ENCODE results near the gene SRM. TPM values are rescaled to one million over a fixed set of nuclear protein-coding genes. Genes with fewer than 3 reads are reported as not detected.

The SRM gene
- total and polyA plus RNA-seq, 12 donors = 35.4 to 158 (median 51.5) TPM

DNA sequence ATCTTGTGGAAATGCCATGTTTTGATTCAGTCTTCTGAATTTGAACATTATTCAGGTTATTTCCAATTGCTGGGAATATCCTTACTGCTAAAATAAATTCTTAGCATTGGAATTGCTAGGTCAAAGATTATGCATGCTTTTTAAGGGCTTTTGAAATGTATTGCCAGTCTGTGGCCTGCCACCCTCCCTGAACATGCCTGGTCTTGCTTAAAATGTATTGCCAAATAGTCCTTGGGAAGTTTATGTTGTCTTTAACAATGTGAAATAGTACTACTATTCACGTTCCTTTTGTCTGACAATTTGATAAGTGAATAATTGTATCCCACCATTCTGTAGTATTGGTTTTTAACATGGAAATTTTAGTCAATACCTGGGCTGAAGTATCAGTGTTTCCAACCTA, 33.8 kb downstream of the SRM start:
- intact Hi-C loops (cut with DNase I) = loop anchor here in 1 of 10 donors (10.0 kb wide), 1 partner anchor 69 kb away; the partner anchor contains the start of gene EXOSC10
- DNase-seq (no peak), ATAC-seq (no peak)
- TF ChIP-seq, protein P1, sequence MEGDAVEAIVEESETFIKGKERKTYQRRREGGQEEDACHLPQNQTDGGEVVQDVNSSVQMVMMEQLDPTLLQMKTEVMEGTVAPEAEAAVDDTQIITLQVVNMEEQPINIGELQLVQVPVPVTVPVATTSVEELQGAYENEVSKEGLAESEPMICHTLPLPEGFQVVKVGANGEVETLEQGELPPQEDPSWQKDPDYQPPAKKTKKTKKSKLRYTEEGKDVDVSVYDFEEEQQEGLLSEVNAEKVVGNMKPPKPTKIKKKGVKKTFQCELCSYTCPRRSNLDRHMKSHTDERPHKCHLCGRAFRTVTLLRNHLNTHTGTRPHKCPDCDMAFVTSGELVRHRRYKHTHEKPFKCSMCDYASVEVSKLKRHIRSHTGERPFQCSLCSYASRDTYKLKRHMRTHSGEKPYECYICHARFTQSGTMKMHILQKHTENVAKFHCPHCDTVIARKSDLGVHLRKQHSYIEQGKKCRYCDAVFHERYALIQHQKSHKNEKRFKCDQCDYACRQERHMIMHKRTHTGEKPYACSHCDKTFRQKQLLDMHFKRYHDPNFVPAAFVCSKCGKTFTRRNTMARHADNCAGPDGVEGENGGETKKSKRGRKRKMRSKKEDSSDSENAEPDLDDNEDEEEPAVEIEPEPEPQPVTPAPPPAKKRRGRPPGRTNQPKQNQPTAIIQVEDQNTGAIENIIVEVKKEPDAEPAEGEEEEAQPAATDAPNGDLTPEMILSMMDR (IDR thresholded peaks at IDR 0.05) = no peak
- Histone ChIP-seq H3K27me3 (no peaks in the 10 kb centered on the region), H3K4me3 (no peak overlapping the region), H3K27ac (no peak overlapping the region), H3K9me3 (no peaks in the 10 kb centered on the region), H3K4me1 (no peaks in the 10 kb centered on the region), H3K36me3 (peaks cover 6 to 99% (median 51%) of the 10 kb centered on the region in 9 donors)
- 76 to 78% methylated on average over 1 of the region's 1 CpG for WGBS, 2 donors

DNA sequence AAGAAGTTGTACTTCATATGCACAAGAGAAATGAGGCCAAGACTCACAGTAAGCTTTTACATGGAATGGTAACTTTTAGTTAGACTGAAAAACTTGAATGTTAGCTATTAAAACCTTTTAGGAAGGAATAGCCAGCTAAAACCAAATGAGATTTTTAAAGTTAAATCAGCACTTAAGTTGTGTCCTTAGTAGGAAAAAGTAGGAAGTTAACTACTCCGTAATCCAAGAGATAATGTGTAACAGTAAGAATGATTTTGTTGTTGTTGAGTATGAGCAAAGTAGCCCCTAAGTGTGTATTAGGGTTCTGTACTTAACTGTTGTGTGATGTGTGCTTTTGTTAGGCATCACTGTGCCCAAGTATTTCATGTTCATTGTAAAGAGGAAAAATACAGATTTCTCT, 34.2 kb downstream of the SRM start:
- Histone ChIP-seq H3K9me3 (no peaks in the 10 kb centered on the region), H3K36me3 (peaks cover 6 to 99% (median 54%) of the 10 kb centered on the region in 9 donors), H3K27me3 (no peaks in the 10 kb centered on the region), H3K27ac (no peak overlapping the region), H3K4me3 (no peak overlapping the region), H3K4me1 (no peaks in the 10 kb centered on the region)
- ATAC-seq = no peak
- TF ChIP-seq, protein P1 (IDR thresholded peaks at IDR 0.05) = no peak
- 91 to 93% methylated on average over 1 of the region's 1 CpG for WGBS, 2 donors
- intact Hi-C loops (cut with DNase I) = loop anchor here in 1 of 10 donors (10.0 kb wide), 1 partner anchor 69 kb away; the partner anchor contains the start of gene EXOSC10
- no peak for DNase-seq

DNA sequence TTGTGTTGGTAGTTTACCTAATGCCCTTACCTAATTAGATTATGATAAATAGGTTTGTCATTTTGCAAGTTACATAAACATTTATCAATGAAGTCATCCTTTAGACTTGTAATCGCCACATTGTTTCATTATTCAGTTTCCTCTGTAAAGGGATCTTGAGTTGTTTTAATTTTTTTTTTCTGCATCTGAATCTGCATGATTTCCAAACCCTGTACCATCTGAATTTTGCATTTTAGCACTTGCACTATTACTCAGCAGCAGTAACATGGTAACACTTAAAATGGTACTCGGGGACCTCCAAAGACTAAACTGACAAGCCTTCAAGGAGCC, 35.0 kb downstream of the SRM start:
- H3K9me3 ChIP-seq = no peaks in the 10 kb centered on the region
- DNase-seq (no peak), ATAC-seq (no peak)
- H3K4me1 ChIP-seq = no peaks in the 10 kb centered on the region
- intact Hi-C loops (cut with DNase I) = loop anchor here in 1 of 10 donors (10.0 kb wide), 1 partner anchor 70 kb away; the partner anchor contains the start of gene EXOSC10
- TF ChIP-seq, protein P1 (IDR thresholded peaks at IDR 0.05) = no peak
- no peak overlapping the region for H3K27ac ChIP-seq
- H3K4me3 ChIP-seq = no peak overlapping the region
- no peaks in the 10 kb centered on the region for H3K27me3 ChIP-seq
- WGBS, 2 donors = 85 to 88% methylated on average over 2 of the region's 2 CpGs
- peaks cover 6 to 99% (median 52%) of the 10 kb centered on the region in 9 donors for H3K36me3 ChIP-seq

DNA sequence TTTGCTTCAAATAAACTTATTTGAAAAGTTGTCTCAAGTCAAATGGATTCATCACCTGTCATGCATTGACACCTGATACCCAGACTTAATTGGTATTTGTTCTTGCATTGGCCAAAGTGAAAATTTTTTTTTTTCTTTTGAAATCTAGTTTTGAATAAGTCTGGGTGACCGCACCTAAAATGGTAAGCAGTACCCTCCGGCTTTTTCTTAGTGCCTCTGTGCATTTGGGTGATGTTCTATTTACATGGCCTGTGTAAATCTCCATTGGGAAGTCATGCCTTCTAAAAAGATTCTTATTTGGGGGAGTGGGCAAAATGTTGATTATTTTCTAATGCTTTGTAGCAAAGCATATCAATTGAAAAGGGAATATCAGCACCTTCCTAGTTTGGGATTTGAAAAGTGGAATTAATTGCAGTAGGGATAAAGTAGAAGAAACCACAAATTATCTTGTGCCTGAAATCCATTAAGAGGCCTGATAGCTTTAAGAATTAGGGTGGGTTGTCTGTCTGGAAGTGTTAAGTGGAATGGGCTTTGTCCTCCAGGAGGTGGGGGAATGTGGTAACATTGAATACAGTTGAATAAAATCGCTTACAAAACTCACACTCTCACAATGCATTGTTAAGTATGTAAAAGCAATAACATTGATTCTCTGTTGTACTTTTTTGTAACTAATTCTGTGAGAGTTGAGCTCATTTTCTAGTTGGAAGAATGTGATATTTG, 35.5 kb downstream of the SRM start:
- Histone ChIP-seq H3K27ac (no peak overlapping the region), H3K4me1 (peaks cover 0 to under 1% (median 0%) of the 10 kb centered on the region in 9 donors), H3K27me3 (no peaks in the 10 kb centered on the region), H3K36me3 (peaks cover 6 to 99% (median 55%) of the 10 kb centered on the region in 9 donors), H3K9me3 (no peaks in the 10 kb centered on the region), H3K4me3 (no peak overlapping the region)
- intact Hi-C loops (cut with DNase I) = loop anchor here in 1 of 10 donors (10.0 kb wide), 1 partner anchor 70 kb away; the partner anchor contains the start of gene EXOSC10
- ATAC-seq (no peak), DNase-seq (no peak)
- TF ChIP-seq, protein P1 (IDR thresholded peaks at IDR 0.05) = no peak
- WGBS, 2 donors = 89 to 93% methylated on average over 3 of the region's 3 CpGs

Measured in heart right ventricle (tissue), 16 donors.